ENCODE data around the gene TBX10. TPM values are rescaled to one million over a fixed set of nuclear protein-coding genes. Genes with fewer than 3 reads are reported as not detected.

TBX10 gene
- total RNA-seq, 1 experiment from 2014 or later = not detected

GRCh38 chr11:67630228-67630942 is 9.2 kb downstream of the TBX10 start:
- H3K23ac ChIP-seq (ENCODE audit: insufficient read length, low read depth, low read length) = no peak overlapping the region
- H4K20me1 ChIP-seq (ENCODE audit: control insufficient read depth, insufficient read depth, insufficient read length) = no peaks in the 10 kb centered on the region
- H3K27me3 ChIP-seq (ENCODE audit: insufficient read depth, low read length) = no peaks in the 10 kb centered on the region
- no peak overlapping the region for H2BK15ac ChIP-seq (ENCODE audit: low read depth, low read length)
- peaks cover 31 to 33% of the 10 kb centered on the region in 2 experiments for H3K4me1 Mint-ChIP-seq
- H4K5ac ChIP-seq (ENCODE audit: insufficient read length, low read depth, low read length) = no peak overlapping the region
- no peak overlapping the region for H2BK120ac ChIP-seq (ENCODE audit: low read depth, low read length, poor library complexity, severe bottlenecking)
- H3K4me1 ChIP-seq (ENCODE audit: insufficient read depth, low read length) = no peaks in the 10 kb centered on the region; the same call in 1 of the 2 replicates
- H3K79me1 ChIP-seq (ENCODE audit: insufficient read depth, low read depth, low read length, poor library complexity, severe bottlenecking) = no peaks in the 10 kb centered on the region
- no peak overlapping the region for H3T11ph ChIP-seq (ENCODE audit: low read length)
- peak overlapping the region; percentile 67 to 94 (median 88); a peak in 6 of 7 replicates for H3K27ac Mint-ChIP-seq
- no peak overlapping the region for H2AK5ac ChIP-seq (ENCODE audit: insufficient read length, low read length)
- H3K79me2 ChIP-seq (ENCODE audit: insufficient read depth, low read length) = no peaks in the 10 kb centered on the region
- H3K9me3 Mint-ChIP-seq = peaks cover 0 to 3% of the 10 kb centered on the region in 2 experiments; a peak in 2 of 5 replicates
- no peaks in the 10 kb centered on the region for H3K9me3 ChIP-seq (ENCODE audit: control insufficient read depth, low read depth, low read length)
- peak overlapping the region; percentile 38 for H3K4me2 ChIP-seq (ENCODE audit: insufficient read depth, insufficient read length, low read length)
- no peak overlapping the region for H3K27ac ChIP-seq (ENCODE audit: insufficient read length, low read depth, low read length)
- no peak overlapping the region for H4K8ac ChIP-seq (replicated peaks; ENCODE audit: insufficient read length, low read depth, low read length)
- H3K36me3 Mint-ChIP-seq (ENCODE audit: insufficient read depth in 1 of 3, low read depth in 3 of 3) = peaks cover 17 to 23% (median 17%) of the 10 kb centered on the region in 3 experiments
- H3K4ac ChIP-seq (ENCODE audit: low read depth, low read length) = no peak overlapping the region
- peaks cover 24% of the 10 kb centered on the region for H3K27me3 Mint-ChIP-seq (ENCODE audit: low read depth)
- peak; percentile 99 for DNase-seq
- H4K91ac ChIP-seq (ENCODE audit: insufficient read length, low read depth, low read length) = no peak overlapping the region
- no peak overlapping the region for H3K14ac ChIP-seq (ENCODE audit: insufficient read depth, low read length)
- no peak overlapping the region for H2AFZ ChIP-seq (ENCODE audit: low read length)
- H3K18ac ChIP-seq (ENCODE audit: insufficient read length, low read depth, low read length) = peak overlapping the region; percentile 54
- no CpG with 5 or more reads among the region's 70 CpGs for WGBS (ENCODE audit: extremely low coverage, insufficient read length, low lambda C conversion rate)
- H3K56ac ChIP-seq (ENCODE audit: insufficient read length, low read depth, low read length) = no peak overlapping the region
- no peak overlapping the region for H2BK5ac ChIP-seq (ENCODE audit: insufficient read length, low read length)
- H2BK20ac ChIP-seq (ENCODE audit: low read depth, low read length, poor library complexity, severe bottlenecking) = no peak overlapping the region
- H3K9ac ChIP-seq (ENCODE audit: extremely low read depth, insufficient read length, low read length) = no peak overlapping the region
- peak; percentile 91 for TF ChIP-seq CTCF (conservative IDR thresholded peaks at IDR 0.05)
- no peak overlapping the region for H2BK12ac ChIP-seq (ENCODE audit: insufficient read length, low read depth, low read length)
- H3K23me2 ChIP-seq (ENCODE audit: insufficient read length, low read depth, low read length, poor library complexity, severe bottlenecking) = no peaks in the 10 kb centered on the region
- H3K4me3 Mint-ChIP-seq = peak overlapping the region; percentile 72 to 85

Measured in H9 (cell line).